Upper lobe of right lung (tissue), 1 donor: ENCODE data around the gene SLCO3A1. TPM values are rescaled to one million over a fixed set of nuclear protein-coding genes. Genes with fewer than 3 reads are reported as not detected.

Source experiments
- ATAC-seq: fragments of 200-7000 bp; cut with Tn5 transposase; one replicate; pipeline ENCODE4 v1.9.1; 2020; ENCODE audit warnings: mild to moderate bottlenecking, moderate library complexity
- DNase-seq: peaks from one replicate; pipeline ENCODE4 v3.0.0-alpha.2; 2020
- H3K27ac ChIP-seq: fragments of 200-600 bp; one replicate; pipeline ENCODE4 v1.8.0; 2022
- H3K27me3 ChIP-seq: fragments of 200-600 bp; one replicate; pipeline ENCODE4 v1.8.0; 2022; ENCODE audit warnings: mild to moderate bottlenecking
- H3K36me3 ChIP-seq: fragments of 200-600 bp; one replicate; pipeline ENCODE4 v1.8.0; 2022
- H3K4me1 ChIP-seq: fragments of 200-600 bp; one replicate; pipeline ENCODE4 v1.8.0; 2022
- H3K4me3 ChIP-seq: fragments of 200-600 bp; one replicate; pipeline ENCODE4 v1.8.0; 2022; ENCODE audit warnings: mild to moderate bottlenecking
- H3K9me3 ChIP-seq: fragments of 200-600 bp; one replicate; pipeline ENCODE4 v1.8.0; 2022
- CTCF ChIP-seq: fragments of 200-600 bp; IDR thresholded peaks from one replicate; pipeline ENCODE4 v1.8.0; 2022; ENCODE audit warnings: antibody characterized with exemption
- intact Hi-C: fragments of 100-400 bp; cut with DNase I; formaldehyde crosslinking; loops from one replicate; pipeline ENCODE4 v1.11.0; 2022
- total RNA-seq: library from RNA; stranded (reverse); fragmentation: NEBNext Ultra II Directional; extraction: Animal tissue kit (Norgen Biotek cat#: 25700); gene quantifications from one replicate; pipeline ENCODE4 v1.2.1, GENCODE V29; 2021
- donor health status: DM: no; HTN: yes; CAD: no; lungs with severe emphysema.

Gene SLCO3A1
- total RNA-seq, 1 donor from 2014 or later: 50.6 TPM

GRCh38 chr15:92033314-92033713 lies 179.8 kb downstream of the SLCO3A1 start:
- peak; percentile 30 for ATAC-seq
- DNase-seq: no peak
- TF ChIP-seq CTCF: no peak

GRCh38 chr15:92033723-92034122 lies 180.2 kb downstream of the SLCO3A1 start:
- TF ChIP-seq CTCF: no peak
- Histone ChIP-seq H3K27ac (no peak overlapping the region), H3K9me3 (no peaks in the 10 kb centered on the region), H3K4me1 (peaks cover 27% of the 10 kb centered on the region), H3K4me3 (no peak overlapping the region), H3K27me3 (no peaks in the 10 kb centered on the region), H3K36me3 (no peaks in the 10 kb centered on the region)
- intact Hi-C loops: no loop called here
- DNase-seq: no peak
- peak; percentile 26 for ATAC-seq

More at GRCh38 chr15:92033314-92033713, 179.8 kb downstream of the SLCO3A1 start:
- peaks cover 30% of the 10 kb centered on the region for H3K4me1 ChIP-seq
- H3K9me3 ChIP-seq: no peaks in the 10 kb centered on the region
- no peaks in the 10 kb centered on the region for H3K27me3 ChIP-seq
- no peak overlapping the region for H3K27ac ChIP-seq
- H3K36me3 ChIP-seq: no peaks in the 10 kb centered on the region
- H3K4me3 ChIP-seq: no peak overlapping the region
- intact Hi-C loops: no loop called here

- Histone ChIP-seq H3K4me1 (peaks cover 24% of the 10 kb centered on the region), H3K4me3 (no peak overlapping the region), H3K27me3 (no peaks in the 10 kb centered on the region), H3K27ac (no peak overlapping the region), H3K9me3 (no peaks in the 10 kb centered on the region), H3K36me3 (no peaks in the 10 kb centered on the region)
- ATAC-seq: peak; percentile 16
- DNase-seq: no peak
- no peak for TF ChIP-seq CTCF
- intact Hi-C loops: no loop called here
Measured at GRCh38 chr15:92034227-92034626, 180.7 kb downstream of the SLCO3A1 start.

- Histone ChIP-seq H3K4me3 (no peak overlapping the region), H3K27me3 (no peaks in the 10 kb centered on the region), H3K9me3 (no peaks in the 10 kb centered on the region), H3K27ac (no peak overlapping the region), H3K4me1 (peaks cover 14% of the 10 kb centered on the region), H3K36me3 (no peaks in the 10 kb centered on the region)
- intact Hi-C loops: no loop called here
- no peak for ATAC-seq
- no peak for TF ChIP-seq CTCF
- no peak for DNase-seq
Measured at GRCh38 chr15:92035551-92035950, 182.0 kb downstream of the SLCO3A1 start.

GRCh38 chr15:92035961-92036360 lies 182.5 kb downstream of the SLCO3A1 start:
- DNase-seq (no peak), ATAC-seq (peak; percentile 21)
- no peak for TF ChIP-seq CTCF
- intact Hi-C loops: no loop called here
- H3K36me3 ChIP-seq: no peaks in the 10 kb centered on the region
- no peak overlapping the region for H3K4me3 ChIP-seq
- H3K4me1 ChIP-seq: peaks cover 13% of the 10 kb centered on the region
- H3K27ac ChIP-seq: no peak overlapping the region
- H3K9me3 ChIP-seq: no peaks in the 10 kb centered on the region
- H3K27me3 ChIP-seq: no peaks in the 10 kb centered on the region

GRCh38 chr15:92037491-92037890 lies 184.0 kb downstream of the SLCO3A1 start:
- peaks cover 8% of the 10 kb centered on the region for H3K4me1 ChIP-seq
- H3K4me3 ChIP-seq: no peak overlapping the region
- TF ChIP-seq CTCF: no peak
- DNase-seq (no peak), ATAC-seq (no peak)
- H3K36me3 ChIP-seq: no peaks in the 10 kb centered on the region
- intact Hi-C loops: no loop called here
- H3K27ac ChIP-seq: no peak overlapping the region
- no peaks in the 10 kb centered on the region for H3K9me3 ChIP-seq
- H3K27me3 ChIP-seq: no peaks in the 10 kb centered on the region
